H1 (cell line): ENCODE results near the gene EPS8L1. TPM values are rescaled to one million over a fixed set of nuclear protein-coding genes. Genes with fewer than 3 reads are reported as not detected.
A peak's percentile ranks its signal among the peaks of the same experiment; 100 is the strongest.

Experiments used
- CTCF ChIA-PET: fragments of 300-600 bp; sonication (Branson Sonifier 250); formaldehyde crosslinking; loops from one replicate; lab custom pipeline; 2021; ENCODE audit not compliant: partially characterized antibody; lab: Charles Lee
- POLR2A ChIA-PET: fragments of 300-600 bp; sonication (Branson Sonifier 250); formaldehyde crosslinking; loops from one replicate; lab custom pipeline; 2021; ENCODE audit warnings: inconsistent platforms; ENCODE audit not compliant: partially characterized antibody; lab: Charles Lee
- DNase-seq, 2 experiments: peaks; one replicate each; pipeline versions ENCODE4 v3.0.0 to v3.0.0-alpha.2; 2010 to 2022; ENCODE audit warnings: low spot score in 2 of 2, low read depth in 1 of 2, mixed read lengths in 1 of 2
- FAIRE-seq: peaks from 2 replicates; lab custom pipeline; 2011; peaks lifted over from hg19 to GRCh38; lab: Jason Lieb, UNC
- H2AFZ ChIP-seq: 2 replicates; pipeline ENCODE4 v1.8.1; 2012; ENCODE audit warnings: low read length, inconsistent platforms
- H2AK5ac ChIP-seq: 2 replicates; pipeline ENCODE4 v1.6.1; 2013; ENCODE audit warnings: low read depth, low read length
- H2BK120ac ChIP-seq: replicated peaks from 2 replicates; pipeline ENCODE3; 2013; ENCODE audit warnings: low read depth, low read length, inconsistent platforms
- H2BK12ac ChIP-seq: 2 replicates; pipeline ENCODE4 v1.6.1; 2013; ENCODE audit warnings: low read depth, low read length
- H2BK15ac ChIP-seq: 2 replicates; pipeline ENCODE4 v1.6.1; 2013; ENCODE audit warnings: low read length
- H2BK20ac ChIP-seq: 2 replicates; pipeline ENCODE4 v1.6.1; 2013; ENCODE audit warnings: low read length
- H2BK5ac ChIP-seq: 2 replicates; pipeline ENCODE4 v1.6.1; 2013; ENCODE audit warnings: low read depth, low read length
- H3K14ac ChIP-seq: 2 replicates; pipeline ENCODE4 v1.6.1; 2013; ENCODE audit warnings: inconsistent platforms; ENCODE audit not compliant: insufficient read length
- H3K18ac ChIP-seq: 2 replicates; pipeline ENCODE4 v1.6.1; 2013; ENCODE audit warnings: low read length; ENCODE audit errors: extremely low read depth
- H3K23ac ChIP-seq: 2 replicates; pipeline ENCODE4 v1.6.1; 2013; ENCODE audit warnings: inconsistent platforms; ENCODE audit not compliant: insufficient read length
- H3K23me2 ChIP-seq: 2 replicates; pipeline ENCODE4 v1.6.1; 2013; ENCODE audit warnings: low read depth, low read length
- H3K27ac ChIP-seq: 2 replicates; pipeline ENCODE4 v1.6.1; 2011; ENCODE audit warnings: low read depth, low read length, inconsistent platforms
- H3K27me3 ChIP-seq, 4 experiments: replicated peaks in 1 of 4; 1 replicate in 1 of 4; 2 replicates in 3 of 4; pipeline versions ENCODE4 v1.6.1 to v1.8.1; 2011 to 2013; ENCODE audit warnings: low read length in 3 of 4, mild to moderate bottlenecking in 3 of 4, inconsistent platforms in 2 of 4, mixed read lengths in 2 of 4, moderate library complexity in 1 of 4; ENCODE audit not compliant: control insufficient read depth in 3 of 4, insufficient read depth in 3 of 4; ENCODE audit errors: extremely low read depth in 1 of 4
- H3K36me3 ChIP-seq, 4 experiments: 2 replicates each; pipeline versions ENCODE4 v1.6.1 to v1.8.1; 2011 to 2013; ENCODE audit warnings: mild to moderate bottlenecking in 4 of 4, low read length in 3 of 4, moderate library complexity in 2 of 4, control low read depth in 1 of 4, inconsistent platforms in 1 of 4; ENCODE audit not compliant: insufficient read depth in 4 of 4, control insufficient read depth in 2 of 4
- H3K4ac ChIP-seq: replicated peaks from 2 replicates; pipeline ENCODE3; 2013; ENCODE audit warnings: low read length, low read depth, mixed read lengths, inconsistent platforms; ENCODE audit not compliant: insufficient read length
- H3K4me1 ChIP-seq, 4 experiments: replicated peaks in 1 of 4; 1 replicate in 1 of 4; 2 replicates in 3 of 4; pipeline versions ENCODE4 v1.6.1 to v1.8.1; 2011 to 2013; ENCODE audit warnings: low read length in 3 of 4, inconsistent platforms in 2 of 4, mixed read lengths in 1 of 4; ENCODE audit not compliant: insufficient read depth in 4 of 4, control insufficient read depth in 3 of 4
- H3K4me2 ChIP-seq, 2 experiments: 2 replicates each; pipeline versions ENCODE4 v1.6.1 to v1.8.1; 2011 to 2013; ENCODE audit warnings: low read depth in 2 of 2, low read length in 2 of 2, control low read depth in 1 of 2, inconsistent platforms in 1 of 2, mild to moderate bottlenecking in 1 of 2; ENCODE audit not compliant: insufficient read depth in 1 of 2
- H3K4me3 ChIP-seq, 4 experiments: fragments of 200-600, 300-600 bp in 1 of 4; sonication (generic), shearing (Covaris generic), sonication (Bioruptor Twin) in 1 of 4; 2 replicates each; pipeline versions ENCODE4 v1.5.1 to v1.8.1; 2011 to 2016; ENCODE audit warnings: low read length in 4 of 4, low read depth in 3 of 4, control low read depth in 2 of 4, inconsistent platforms in 2 of 4, mild to moderate bottlenecking in 2 of 4, mixed read lengths in 1 of 4, moderate library complexity in 1 of 4; ENCODE audit not compliant: insufficient read depth in 2 of 4; ENCODE audit errors: extremely low read depth in 1 of 4
- H3K56ac ChIP-seq: replicated peaks from 2 replicates; pipeline ENCODE3; 2013; ENCODE audit warnings: low read depth, mild to moderate bottlenecking, mixed read lengths, low read length, inconsistent platforms; ENCODE audit not compliant: insufficient read length
- H3K79me1 ChIP-seq: 2 replicates; pipeline ENCODE4 v1.6.1; 2013; ENCODE audit warnings: low read depth, low read length, control low read depth
- H3K79me2 ChIP-seq, 2 experiments: 2 replicates each; pipeline versions ENCODE4 v1.6.1 to v1.8.1; 2012 to 2013; ENCODE audit warnings: low read length in 2 of 2, mild to moderate bottlenecking in 2 of 2, inconsistent platforms in 1 of 2; ENCODE audit not compliant: insufficient read depth in 2 of 2, control insufficient read depth in 1 of 2
- H3K9ac ChIP-seq, 4 experiments: replicated peaks in 1 of 4; 1 replicate in 1 of 4; 2 replicates in 3 of 4; pipeline versions ENCODE4 v1.6.1 to v1.8.1; 2011 to 2013; ENCODE audit warnings: low read depth in 3 of 4, low read length in 3 of 4, control low read depth in 2 of 4, mild to moderate bottlenecking in 2 of 4, moderate library complexity in 2 of 4, inconsistent platforms in 1 of 4; ENCODE audit errors: extremely low read depth in 1 of 4
- H3K9me3 ChIP-seq, 2 experiments: 2 replicates each; pipeline versions ENCODE4 v1.6.1 to v1.8.1; 2012 to 2013; ENCODE audit warnings: mild to moderate bottlenecking in 2 of 2, moderate library complexity in 2 of 2, control low read depth in 1 of 2, inconsistent platforms in 1 of 2, low read depth in 1 of 2, low read length in 1 of 2, mixed read lengths in 1 of 2; ENCODE audit not compliant: insufficient read depth in 2 of 2
- H4K20me1 ChIP-seq, 2 experiments: replicated peaks in 1 of 2; 2 replicates each; pipeline versions ENCODE3 to v1.8.1; 2011 to 2013; ENCODE audit warnings: inconsistent platforms in 2 of 2, low read length in 2 of 2, mild to moderate bottlenecking in 1 of 2; ENCODE audit not compliant: insufficient read depth in 2 of 2, control insufficient read depth in 1 of 2
- H4K5ac ChIP-seq: 2 replicates; pipeline ENCODE4 v1.6.1; 2013; ENCODE audit warnings: low read length, low read depth, mixed read lengths, inconsistent platforms; ENCODE audit not compliant: insufficient read length
- H4K8ac ChIP-seq: 2 replicates; pipeline ENCODE4 v1.8.0; 2013; ENCODE audit warnings: mild to moderate bottlenecking, moderate library complexity, low read length, inconsistent platforms; ENCODE audit not compliant: insufficient read depth; ENCODE audit errors: extremely low read depth
- H4K91ac ChIP-seq: replicated peaks from 2 replicates; pipeline ENCODE3; 2013; ENCODE audit warnings: low read length, mixed read lengths, inconsistent platforms; ENCODE audit not compliant: insufficient read length
- CBX8 ChIP-seq: fragments of 300-800, 300-1000 bp; sonication (generic); IDR thresholded peaks from 2 replicates; pipeline ENCODE4 v1.7.1; 2016; ENCODE audit warnings: low read depth, low read length, borderline replicate concordance
- FOSL1 ChIP-seq: IDR thresholded peaks from 2 replicates; pipeline ENCODE4 v1.6.1; 2011; ENCODE audit warnings: mild to moderate bottlenecking, low read depth, low read length, moderate library complexity; ENCODE audit not compliant: insufficient read depth
- KDM1A ChIP-seq: fragments of 200-600, 300-600 bp; sonication (generic); IDR thresholded peaks from 2 replicates; pipeline ENCODE4 v1.7.1; 2016; ENCODE audit warnings: mild to moderate bottlenecking, low read length, borderline replicate concordance
- KDM4A ChIP-seq: IDR thresholded peaks from one replicate; pipeline ENCODE4 v1.7.1; 2012; ENCODE audit warnings: low read depth, mild to moderate bottlenecking, moderate library complexity, low read length, inconsistent platforms; ENCODE audit not compliant: severe bottlenecking
- NANOG ChIP-seq: IDR thresholded peaks from 2 replicates; pipeline ENCODE4 v1.6.1; 2011; ENCODE audit warnings: low read length, low read depth, mild to moderate bottlenecking, inconsistent platforms; ENCODE audit not compliant: insufficient read depth, poor library complexity, severe bottlenecking
- RBBP5 ChIP-seq: IDR thresholded peaks from 2 replicates; pipeline ENCODE4 v1.7.1; 2012; ENCODE audit warnings: low read depth, mild to moderate bottlenecking, inconsistent platforms, low read length, moderate library complexity, borderline replicate concordance
- SIN3A ChIP-seq, 2 experiments: IDR thresholded peaks in 1 of 2; conservative IDR thresholded peaks in 1 of 2; 2 replicates each; pipeline ENCODE4 v1.6.1; 2011 to 2012; ENCODE audit warnings: low read length in 2 of 2, improper control_type of control experiment in 1 of 2, low read depth in 1 of 2, mild to moderate bottlenecking in 1 of 2
- SRF ChIP-seq: IDR thresholded peaks from 2 replicates; pipeline ENCODE4 v1.6.1; 2011; ENCODE audit warnings: mild to moderate bottlenecking, low read depth, low read length, moderate library complexity
- TEAD4 ChIP-seq: IDR thresholded peaks from 2 replicates; pipeline ENCODE4 v1.6.1; 2012; ENCODE audit warnings: low read depth, low read length, inconsistent platforms, mixed read lengths
- WGBS, 2 experiments: shearing (Covaris generic) in 1 of 2; methylation state at CpG; one replicate each; pipeline versions ENCODE4 v1.1.6 to v1.1.7; 2013 to 2015; ENCODE audit warnings: low lambda C conversion rate in 2 of 2, mixed read lengths in 2 of 2, inconsistent platforms in 1 of 2, low coverage in 1 of 2, missing lambda C conversion rate in 1 of 2; ENCODE audit not compliant: insufficient replicate concordance in 2 of 2, insufficient coverage in 1 of 2, insufficient read length in 1 of 2; ENCODE audit errors: extremely low coverage in 1 of 2, missing lambda C conversion rate in 1 of 2; 5-methylcytosine and 5-hydroxymethylcytosine counted together
- polyA plus RNA-seq, 7 experiments: library from polyadenylated mRNA; depleted of rRNA in 3 of 7; stranded (reverse) in 5 of 7; unstranded in 2 of 7; fragments of >200 nt in 5 of 7; fragments of 200-250 nt in 2 of 7; gene quantifications; 1 replicate in 5 of 7; 2 replicates in 1 of 7; 4 replicates in 1 of 7; pipeline versions ENCODE4 v1.2.1 to v1.2.3, GENCODE V29; 2011 to 2013; ENCODE audit warnings: missing spikeins in 2 of 7, mixed read lengths in 2 of 7
- total RNA-seq: library from RNA; stranded (reverse); fragmentation: NEBNext Ultra II Directional; extraction: Animal tissue kit (Norgen Biotek cat#: 25700); gene quantifications from 2 replicates; pipeline ENCODE4 v1.2.1, GENCODE V29; 2021

EPS8L1 gene
- total and polyA plus RNA-seq, 2 of the 8 experiments (the other 6 are each of a cell fraction or from before 2014, with no cell fraction given), result 19.8 to 30.2 TPM

DNA sequence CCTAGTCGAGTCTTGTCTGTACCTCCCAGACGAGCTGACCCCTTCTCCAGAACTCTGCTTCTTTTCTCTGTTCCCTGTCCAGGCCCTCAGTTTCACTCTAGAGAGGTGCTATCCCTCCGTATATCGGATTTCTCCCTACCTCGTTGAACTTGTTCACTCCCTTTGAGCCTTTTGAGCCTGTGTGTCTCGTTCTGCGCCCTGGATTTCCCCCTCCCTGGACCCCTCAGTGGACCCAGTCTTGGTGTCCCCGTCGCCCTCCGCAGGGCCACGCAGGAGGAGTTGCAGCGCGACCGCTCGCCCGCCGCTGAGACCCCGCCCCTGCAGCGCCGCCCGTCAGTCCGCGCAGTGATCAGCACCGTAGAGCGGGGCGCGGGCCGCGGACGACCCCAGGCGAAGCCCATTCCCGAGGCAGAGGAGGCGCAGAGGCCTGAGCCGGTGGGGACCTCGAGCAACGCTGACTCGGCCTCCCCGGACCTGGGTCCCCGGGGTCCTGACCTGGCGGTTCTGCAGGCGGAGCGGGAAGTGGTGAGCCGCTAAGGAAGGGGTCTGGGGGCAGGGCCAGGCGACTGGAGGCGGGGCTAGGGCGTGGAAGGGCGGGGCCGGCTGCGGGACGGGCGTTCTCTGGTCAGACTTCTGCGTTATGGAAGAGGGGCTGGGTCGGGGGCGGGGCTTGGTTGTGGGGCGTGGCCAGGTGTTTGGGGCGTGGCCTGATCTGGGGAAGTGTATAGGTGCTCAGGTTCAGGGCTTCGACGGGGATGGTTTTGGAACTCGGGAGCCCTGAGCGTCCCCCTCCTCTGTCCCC lies 5.5 kb downstream of the EPS8L1 start:
- H2AFZ ChIP-seq, result no peak overlapping the region
- 1% methylated on average over 53 of the region's 60 CpGs; no CpG with 5 or more reads in 1 of the 2 experiments for WGBS, 2 experiments
- H4K5ac ChIP-seq, result no peak overlapping the region
- H3K27ac ChIP-seq, result no peak overlapping the region
- DNase-seq (peak; percentile 92 to 99), FAIRE-seq (no peak)
- no peak overlapping the region for H2BK20ac ChIP-seq
- H2BK120ac ChIP-seq, result no peak overlapping the region
- H3K9ac ChIP-seq, result peak overlapping the region in 3 of 4 experiments; percentile 31 to 63 (median 58); a peak in 4 of 7 replicates
- H2BK5ac ChIP-seq, result peak overlapping the region; percentile 97; the same call in 1 of the 2 replicates
- peak overlapping the region; percentile 52 to 77 (median 62) for H3K4me3 ChIP-seq
- H3K14ac ChIP-seq, result no peak overlapping the region
- H3K27me3 ChIP-seq, result peaks cover 0 to 13% (median 9%) of the 10 kb centered on the region in 4 experiments; a peak in 5 of 7 replicates
- ChIA-PET POLR2A (interaction anchor here (0.6 to 5.1 kb wide), 17 partner anchors 9 to 880 kb away, joined by 3 to 33 read pairs (median 4); partner anchors contain the start of genes LENG9 and PPP1R12C), CTCF (interaction anchor here (0.8 to 1.3 kb wide), 4 partner anchors 13 to 61 kb away, joined by 3 to 5 read pairs (median 3); no protein-coding TSS in a partner anchor)
- H3K9me3 ChIP-seq, result no peaks in the 10 kb centered on the region
- no peaks in the 10 kb centered on the region for H3K36me3 ChIP-seq
- H3K23ac ChIP-seq, result no peak overlapping the region
- H2BK15ac ChIP-seq, result peak overlapping the region; percentile 97; the same call in 1 of the 2 replicates
- no peak overlapping the region for H2AK5ac ChIP-seq
- H3K56ac ChIP-seq, result no peak overlapping the region
- H4K8ac ChIP-seq, result no peak overlapping the region; the same call in 1 of the 2 replicates
- peak overlapping the region; percentile 87; the same call in 1 of the 2 replicates for H3K18ac ChIP-seq
- peaks cover 0 to 19% (median 13%) of the 10 kb centered on the region in 4 experiments; a peak in 6 of 7 replicates for H3K4me1 ChIP-seq
- no peaks in the 10 kb centered on the region for H3K79me2 ChIP-seq
- peak overlapping the region; percentile 3 for H3K4ac ChIP-seq
- H3K79me1 ChIP-seq, result no peaks in the 10 kb centered on the region
- H3K23me2 ChIP-seq, result peaks cover 16% of the 10 kb centered on the region
- peak overlapping the region; percentile 93 to 96 for H3K4me2 ChIP-seq
- H4K20me1 ChIP-seq, result peaks cover 5 to 14% of the 10 kb centered on the region in 2 experiments
- H2BK12ac ChIP-seq, result no peak overlapping the region
- no peak overlapping the region for H4K91ac ChIP-seq
- TF ChIP-seq KDM1A, result no peak
- no peak for TF ChIP-seq NANOG
- TF ChIP-seq RBBP5, result peak; percentile 65; the same call in 1 of the 2 replicates
- TF ChIP-seq SIN3A (conservative IDR thresholded peaks at IDR 0.05 in 1 of 2, IDR thresholded peaks at IDR 0.05 in 1 of 2; ENCODE audit: low read depth in 1 of 2, low read length in 2 of 2), result peak in 1 of 2 experiments; percentile 19; a peak in 1 of 4 replicates
- no peak for TF ChIP-seq TEAD4
- no peak for TF ChIP-seq FOSL1
- no peak for TF ChIP-seq KDM4A
- TF ChIP-seq CBX8, result no peak
- TF ChIP-seq SRF, result no peak
